Erythroblast (primary cell): ENCODE data around the gene BMERB1.

Source experiments
- DNase-seq, 2 experiments: peaks; one replicate each; lab custom pipeline; 2025; lab: John Stamatoyannopoulos, UW
- GATA1 ChIP-seq: IDR thresholded peaks from 2 replicates; pipeline ENCODE4 v1.6.1; 2011; ENCODE audit warnings: low read depth, mild to moderate bottlenecking, control low read depth, low read length, moderate library complexity
- POLR2A ChIP-seq: IDR thresholded peaks from 2 replicates; pipeline ENCODE4 v1.6.1; 2011; ENCODE audit warnings: mild to moderate bottlenecking, low read length

The BMERB1 gene

GRCh38 chr16:15509593-15510535 is 75.5 kb downstream of the BMERB1 start:
- DNase-seq = peak; percentile 24 to 29
- TF ChIP-seq GATA1 (no peak), POLR2A (no peak)

- TF ChIP-seq POLR2A = no peak
- TF ChIP-seq GATA1 = no peak
- DNase-seq = peak in 1 of 2 experiments; percentile 23
These were observed 76.6 kb downstream of the BMERB1 start for GRCh38 chr16:15510992-15511391.

GRCh38 chr16:15511759-15512487 is 77.5 kb downstream of the BMERB1 start:
- TF ChIP-seq POLR2A (no peak), GATA1 (no peak)
- DNase-seq = no peak

DNA sequence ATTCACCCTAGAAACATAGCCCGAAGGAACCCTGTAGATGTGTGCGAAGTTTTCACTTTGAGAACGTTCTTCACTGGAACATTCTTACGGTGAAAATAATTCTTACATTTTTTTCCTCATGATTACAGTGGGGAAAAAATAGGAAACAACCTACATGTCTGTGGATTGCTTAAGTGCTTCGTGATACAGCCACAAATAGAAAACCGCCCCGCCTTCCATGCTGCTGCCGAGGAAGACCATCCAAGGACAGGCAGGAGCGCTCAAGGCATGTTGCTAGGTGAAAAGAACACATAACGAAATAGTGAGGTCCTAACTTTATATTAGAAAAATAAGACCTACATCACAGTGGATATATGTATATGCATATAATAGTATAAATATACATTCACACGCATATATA is 78.8 kb downstream of the BMERB1 start:
- TF ChIP-seq POLR2A = no peak

DNA sequence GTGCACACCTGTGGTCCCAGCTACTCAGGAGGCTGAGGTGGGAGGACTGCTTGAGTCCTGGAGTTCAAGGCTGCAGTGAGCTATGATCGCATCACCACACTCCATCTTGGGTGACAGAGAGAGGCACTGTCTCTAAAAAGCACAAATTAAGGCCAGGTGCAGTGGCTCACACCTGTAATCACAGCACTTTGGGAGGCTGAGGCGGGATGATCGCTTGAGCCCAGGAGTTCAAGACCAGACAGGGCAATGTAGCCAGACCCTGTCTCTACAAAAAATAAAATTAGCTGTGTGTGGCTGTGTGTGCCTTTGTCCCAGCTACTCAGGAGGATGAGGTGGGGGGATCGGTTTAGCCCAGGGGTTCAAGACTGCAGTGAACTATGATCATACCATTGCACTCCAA is 81.6 kb downstream of the BMERB1 start:
- TF ChIP-seq GATA1 = no peak
- TF ChIP-seq POLR2A = no peak
- DNase-seq = no peak

More for the DNA sequence above, 78.8 kb downstream of the BMERB1 start:
- no peak for DNase-seq

DNA sequence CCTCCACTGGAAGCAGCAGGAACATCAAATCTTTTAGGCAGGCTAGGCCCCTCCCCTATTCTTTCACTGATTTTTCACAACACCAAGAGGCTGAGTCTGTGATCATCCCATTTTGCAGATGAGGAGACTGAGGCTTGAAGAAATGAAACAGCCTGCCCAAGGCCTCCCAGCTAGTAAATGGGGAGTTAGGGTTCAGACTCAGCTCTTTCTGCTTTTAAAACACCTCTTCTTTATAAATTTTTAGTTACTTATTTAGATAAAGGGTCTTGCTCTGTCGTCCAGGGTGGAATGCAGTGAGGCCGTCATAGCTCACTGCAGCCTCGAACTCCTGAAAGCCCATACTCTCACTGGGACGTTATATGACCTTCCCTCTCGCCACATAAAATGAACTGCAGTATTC is 82.2 kb downstream of the BMERB1 start:
- no peak for TF ChIP-seq GATA1
- TF ChIP-seq POLR2A = no peak
- DNase-seq = no peak

DNA sequence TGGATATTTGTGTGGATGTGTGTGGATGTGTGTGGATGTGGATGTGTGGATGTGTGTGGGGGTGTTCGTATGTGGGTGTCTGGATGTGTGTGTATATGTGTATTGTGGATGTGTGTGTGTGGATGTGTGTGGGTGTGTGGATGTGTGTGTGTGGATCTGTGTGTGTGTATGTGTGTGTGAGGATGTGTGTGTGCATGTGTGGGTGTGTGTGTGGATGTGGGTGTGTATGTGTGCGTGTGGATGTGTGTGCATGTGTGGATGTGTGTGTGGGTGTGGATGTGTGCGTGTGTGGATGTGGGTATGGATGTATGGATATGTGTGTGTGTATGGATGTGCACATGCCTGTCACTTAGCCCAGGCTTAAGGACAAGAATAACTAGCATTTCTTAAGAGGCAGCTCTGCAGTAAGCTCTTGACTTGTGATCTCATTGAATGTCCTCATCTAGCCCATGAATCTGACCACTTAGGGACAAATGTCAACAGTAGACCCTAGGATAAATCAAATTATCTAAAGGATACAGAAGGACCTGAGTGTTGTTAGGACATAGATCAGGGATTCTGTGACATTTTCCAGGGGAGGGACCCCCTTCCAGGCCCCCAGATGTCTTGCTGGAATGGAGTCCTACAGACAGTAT is 83.5 kb downstream of the BMERB1 start:
- DNase-seq = peak in 1 of 2 experiments; percentile 21
- no peak for TF ChIP-seq GATA1
- TF ChIP-seq POLR2A = no peak

DNA sequence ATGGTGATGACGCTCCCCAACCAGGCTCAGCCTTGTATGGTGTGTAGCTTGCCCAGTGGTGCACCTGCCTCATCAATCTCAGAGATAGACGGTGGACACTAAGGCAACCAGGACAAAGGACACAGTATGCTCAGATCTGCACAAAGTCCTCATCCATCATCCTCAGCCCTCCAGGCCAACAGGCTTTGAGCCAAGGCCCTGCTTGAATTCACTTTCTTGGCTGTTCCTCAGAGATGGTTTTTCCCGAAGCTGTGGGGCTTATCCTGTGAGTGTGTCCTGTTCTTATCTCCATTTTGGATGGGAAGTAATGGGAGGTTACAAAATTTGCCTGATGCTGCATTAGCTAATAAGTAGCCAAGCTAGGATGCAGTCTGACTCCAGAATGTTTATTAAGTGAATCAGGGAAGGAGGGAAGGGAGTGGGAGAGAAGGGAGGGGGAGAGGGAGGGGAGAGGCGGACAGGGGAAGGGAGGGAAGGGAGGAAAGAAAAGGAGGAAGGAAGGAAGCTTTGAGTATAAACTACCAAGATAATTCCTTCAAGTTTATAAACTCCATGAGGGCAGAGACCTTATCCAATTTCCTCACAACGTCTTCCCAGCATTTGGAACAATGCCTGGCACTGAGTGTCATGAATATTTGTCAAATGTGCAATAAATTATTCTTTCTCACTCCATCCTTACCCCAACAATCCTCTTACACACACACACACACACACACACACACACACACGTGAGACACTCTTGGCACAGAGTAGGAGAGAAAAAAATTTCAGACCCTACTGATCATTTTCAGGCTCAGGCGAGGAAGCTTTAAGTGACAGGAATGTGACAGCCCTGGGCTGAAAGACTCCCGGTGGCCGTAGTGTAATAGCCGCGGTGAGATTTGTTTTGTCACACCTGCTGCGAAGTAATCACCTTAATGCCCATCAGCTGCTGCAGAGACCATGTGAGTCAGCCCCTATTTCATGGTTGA is 84.3 kb downstream of the BMERB1 start:
- peak in 1 of 2 experiments; percentile 22 for DNase-seq

DNA sequence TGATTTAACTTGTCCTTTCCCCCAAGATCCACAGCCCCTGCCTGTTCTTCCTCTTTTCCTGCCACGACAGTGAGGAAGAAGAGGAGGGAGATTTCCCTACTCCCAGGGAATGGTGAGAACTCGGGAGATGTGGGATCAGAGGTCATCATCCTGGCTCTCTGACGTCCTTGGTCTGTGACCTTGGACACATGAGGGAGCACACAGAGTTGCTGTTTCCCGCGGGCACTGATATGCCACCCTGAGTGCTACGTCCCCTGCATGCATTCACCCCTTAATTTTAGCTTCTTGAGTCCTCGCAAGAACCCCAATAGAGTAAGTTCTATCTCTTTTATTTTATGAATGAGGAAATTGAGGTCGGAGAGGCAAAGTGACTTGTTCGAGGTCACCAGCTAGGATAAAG is 85.4 kb downstream of the BMERB1 start:
- DNase-seq = no peak
- no peak for TF ChIP-seq GATA1
- TF ChIP-seq POLR2A = no peak

More for the DNA sequence above, 84.3 kb downstream of the BMERB1 start:
- TF ChIP-seq GATA1 = no peak
- no peak for TF ChIP-seq POLR2A

GRCh38 chr16:15521390-15521757 is 87.0 kb downstream of the BMERB1 start:
- DNase-seq = no peak
- no peak for TF ChIP-seq GATA1

GRCh38 chr16:15521758-15522509 is 87.5 kb downstream of the BMERB1 start:
- DNase-seq = peak; percentile 96 to 99
- peak; percentile 73 for TF ChIP-seq POLR2A
- TF ChIP-seq GATA1 = peak; percentile 95

GRCh38 chr16:15523092-15523541 is 88.7 kb downstream of the BMERB1 start:
- DNase-seq = peak; percentile 58 to 63
- no peak for TF ChIP-seq GATA1
- peak; percentile 59 for TF ChIP-seq POLR2A
